Measurements from ENCODE around the gene NAT16. TPM values are rescaled to one million over a fixed set of nuclear protein-coding genes. Genes with fewer than 3 reads are reported as not detected.
A peak's percentile ranks its signal among the peaks of the same experiment; 100 is the strongest.

Gene NAT16
- total and polyA plus RNA-seq, 2 of the 13 experiments (the other 11 are each of a cell fraction or from before 2014, with no cell fraction given): 0.04 TPM; not detected in 1

GRCh38 chr7:101154693-101155102 is 25.4 kb downstream of the NAT16 start (continued):
- TF ChIP-seq, protein P1, sequence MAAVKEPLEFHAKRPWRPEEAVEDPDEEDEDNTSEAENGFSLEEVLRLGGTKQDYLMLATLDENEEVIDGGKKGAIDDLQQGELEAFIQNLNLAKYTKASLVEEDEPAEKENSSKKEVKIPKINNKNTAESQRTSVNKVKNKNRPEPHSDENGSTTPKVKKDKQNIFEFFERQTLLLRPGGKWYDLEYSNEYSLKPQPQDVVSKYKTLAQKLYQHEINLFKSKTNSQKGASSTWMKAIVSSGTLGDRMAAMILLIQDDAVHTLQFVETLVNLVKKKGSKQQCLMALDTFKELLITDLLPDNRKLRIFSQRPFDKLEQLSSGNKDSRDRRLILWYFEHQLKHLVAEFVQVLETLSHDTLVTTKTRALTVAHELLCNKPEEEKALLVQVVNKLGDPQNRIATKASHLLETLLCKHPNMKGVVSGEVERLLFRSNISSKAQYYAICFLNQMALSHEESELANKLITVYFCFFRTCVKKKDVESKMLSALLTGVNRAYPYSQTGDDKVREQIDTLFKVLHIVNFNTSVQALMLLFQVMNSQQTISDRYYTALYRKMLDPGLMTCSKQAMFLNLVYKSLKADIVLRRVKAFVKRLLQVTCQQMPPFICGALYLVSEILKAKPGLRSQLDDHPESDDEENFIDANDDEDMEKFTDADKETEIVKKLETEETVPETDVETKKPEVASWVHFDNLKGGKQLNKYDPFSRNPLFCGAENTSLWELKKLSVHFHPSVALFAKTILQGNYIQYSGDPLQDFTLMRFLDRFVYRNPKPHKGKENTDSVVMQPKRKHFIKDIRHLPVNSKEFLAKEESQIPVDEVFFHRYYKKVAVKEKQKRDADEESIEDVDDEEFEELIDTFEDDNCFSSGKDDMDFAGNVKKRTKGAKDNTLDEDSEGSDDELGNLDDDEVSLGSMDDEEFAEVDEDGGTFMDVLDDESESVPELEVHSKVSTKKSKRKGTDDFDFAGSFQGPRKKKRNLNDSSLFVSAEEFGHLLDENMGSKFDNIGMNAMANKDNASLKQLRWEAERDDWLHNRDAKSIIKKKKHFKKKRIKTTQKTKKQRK (IDR thresholded peaks at IDR 0.05; ENCODE audit: low read length): no peak
- TF ChIP-seq ZNF512B (CRISPR knock-in tag; IDR thresholded peaks at IDR 0.05; ENCODE audit: borderline replicate concordance) (no peak), ZNF574 (CRISPR knock-in tag; IDR thresholded peaks at IDR 0.05) (no peak; the same call in 1 of the 2 replicates), ZFY (CRISPR knock-in tag; IDR thresholded peaks at IDR 0.05) (peak; percentile 62), PHF20 (CRISPR knock-in tag; IDR thresholded peaks at IDR 0.05) (0 out of 2 replicates have a peak, but pooled peaks have one; percentile 32), KLF16 (CRISPR knock-in tag; IDR thresholded peaks at IDR 0.05) (0 out of 4 replicates have a peak, but pooled peaks of 1 of the 2 experiments have one; percentile 19), ZNF547 (CRISPR knock-in tag; IDR thresholded peaks at IDR 0.05) (no peak), NFATC3 (CRISPR knock-in tag; IDR thresholded peaks at IDR 0.05) (no peak), TBP (CRISPR knock-in tag; IDR thresholded peaks at IDR 0.05) (no peak), ZFP62 (CRISPR knock-in tag; IDR thresholded peaks at IDR 0.05) (no peak), RNF2 (conservative IDR thresholded peaks at IDR 0.05; ENCODE audit: low read depth) (no peak), ARID2 (CRISPR knock-in tag; IDR thresholded peaks at IDR 0.05; ENCODE audit: borderline replicate concordance) (no peak), CAMTA2 (CRISPR knock-in tag; IDR thresholded peaks at IDR 0.05; ENCODE audit: borderline replicate concordance) (no peak)
- TF ChIP-seq, protein P2, sequence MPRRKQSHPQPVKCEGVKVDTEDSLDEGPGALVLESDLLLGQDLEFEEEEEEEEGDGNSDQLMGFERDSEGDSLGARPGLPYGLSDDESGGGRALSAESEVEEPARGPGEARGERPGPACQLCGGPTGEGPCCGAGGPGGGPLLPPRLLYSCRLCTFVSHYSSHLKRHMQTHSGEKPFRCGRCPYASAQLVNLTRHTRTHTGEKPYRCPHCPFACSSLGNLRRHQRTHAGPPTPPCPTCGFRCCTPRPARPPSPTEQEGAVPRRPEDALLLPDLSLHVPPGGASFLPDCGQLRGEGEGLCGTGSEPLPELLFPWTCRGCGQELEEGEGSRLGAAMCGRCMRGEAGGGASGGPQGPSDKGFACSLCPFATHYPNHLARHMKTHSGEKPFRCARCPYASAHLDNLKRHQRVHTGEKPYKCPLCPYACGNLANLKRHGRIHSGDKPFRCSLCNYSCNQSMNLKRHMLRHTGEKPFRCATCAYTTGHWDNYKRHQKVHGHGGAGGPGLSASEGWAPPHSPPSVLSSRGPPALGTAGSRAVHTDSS (CRISPR knock-in tag; conservative IDR thresholded peaks at IDR 0.05): no peak
- TF ChIP-seq, protein P3, sequence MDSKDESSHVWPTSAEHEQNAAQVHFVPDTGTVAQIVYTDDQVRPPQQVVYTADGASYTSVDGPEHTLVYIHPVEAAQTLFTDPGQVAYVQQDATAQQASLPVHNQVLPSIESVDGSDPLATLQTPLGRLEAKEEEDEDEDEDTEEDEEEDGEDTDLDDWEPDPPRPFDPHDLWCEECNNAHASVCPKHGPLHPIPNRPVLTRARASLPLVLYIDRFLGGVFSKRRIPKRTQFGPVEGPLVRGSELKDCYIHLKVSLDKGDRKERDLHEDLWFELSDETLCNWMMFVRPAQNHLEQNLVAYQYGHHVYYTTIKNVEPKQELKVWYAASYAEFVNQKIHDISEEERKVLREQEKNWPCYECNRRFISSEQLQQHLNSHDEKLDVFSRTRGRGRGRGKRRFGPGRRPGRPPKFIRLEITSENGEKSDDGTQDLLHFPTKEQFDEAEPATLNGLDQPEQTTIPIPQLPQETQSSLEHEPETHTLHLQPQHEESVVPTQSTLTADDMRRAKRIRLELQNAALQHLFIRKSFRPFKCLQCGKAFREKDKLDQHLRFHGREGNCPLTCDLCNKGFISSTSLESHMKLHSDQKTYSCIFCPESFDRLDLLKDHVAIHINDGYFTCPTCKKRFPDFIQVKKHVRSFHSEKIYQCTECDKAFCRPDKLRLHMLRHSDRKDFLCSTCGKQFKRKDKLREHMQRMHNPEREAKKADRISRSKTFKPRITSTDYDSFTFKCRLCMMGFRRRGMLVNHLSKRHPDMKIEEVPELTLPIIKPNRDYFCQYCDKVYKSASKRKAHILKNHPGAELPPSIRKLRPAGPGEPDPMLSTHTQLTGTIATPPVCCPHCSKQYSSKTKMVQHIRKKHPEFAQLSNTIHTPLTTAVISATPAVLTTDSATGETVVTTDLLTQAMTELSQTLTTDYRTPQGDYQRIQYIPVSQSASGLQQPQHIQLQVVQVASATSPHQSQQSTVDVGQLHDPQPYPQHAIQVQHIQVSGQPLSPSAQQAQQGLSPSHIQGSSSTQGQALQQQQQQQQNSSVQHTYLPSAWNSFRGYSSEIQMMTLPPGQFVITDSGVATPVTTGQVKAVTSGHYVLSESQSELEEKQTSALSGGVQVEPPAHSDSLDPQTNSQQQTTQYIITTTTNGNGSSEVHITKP (CRISPR knock-in tag; IDR thresholded peaks at IDR 0.05; ENCODE audit: low read depth): 0 out of 2 replicates have a peak, but pooled peaks have one; percentile 13
